Hepatic stellate cell (primary cell): ENCODE results near the gene STAT6.

Source experiments
- DNase-seq: peaks from one replicate; pipeline ENCODE4 v3.0.0; 2011; ENCODE audit warnings: low spot score

The STAT6 gene

GRCh38 chr12:57146092-57146491 lies 34.9 kb upstream of the STAT6 start:
- DNase-seq, result no peak

GRCh38 chr12:57145460-57146059 lies 34.4 kb upstream of the STAT6 start:
- DNase-seq, result no peak

GRCh38 chr12:57143454-57143853 lies 32.3 kb upstream of the STAT6 start:
- no peak for DNase-seq

- DNase-seq, result no peak
Observed at GRCh38 chr12:57142727-57143126, 31.6 kb upstream of the STAT6 start.

- no peak for DNase-seq
Observed at GRCh38 chr12:57142121-57142520, 31.0 kb upstream of the STAT6 start.

GRCh38 chr12:57141249-57141648 lies 30.1 kb upstream of the STAT6 start:
- DNase-seq, result no peak

GRCh38 chr12:57139796-57140649 lies 28.9 kb upstream of the STAT6 start:
- no peak for DNase-seq

- no peak for DNase-seq
Observed at GRCh38 chr12:57138526-57139272, 27.5 kb upstream of the STAT6 start.

GRCh38 chr12:57135527-57136326 lies 24.6 kb upstream of the STAT6 start:
- no peak for DNase-seq

GRCh38 chr12:57134949-57135348 lies 23.8 kb upstream of the STAT6 start:
- no peak for DNase-seq

- DNase-seq, result no peak
Observed at GRCh38 chr12:57133916-57134315, 22.8 kb upstream of the STAT6 start.

- peak; percentile 89 for DNase-seq
Observed at GRCh38 chr12:57133013-57133569, 21.9 kb upstream of the STAT6 start.

- DNase-seq, result no peak
Observed at GRCh38 chr12:57131896-57132744, 21.0 kb upstream of the STAT6 start.

- DNase-seq, result no peak
Observed at GRCh38 chr12:57130941-57131340, 19.8 kb upstream of the STAT6 start.

GRCh38 chr12:57129889-57130288 lies 18.7 kb upstream of the STAT6 start:
- DNase-seq, result peak; percentile 60

GRCh38 chr12:57129321-57129842 lies 18.2 kb upstream of the STAT6 start:
- no peak for DNase-seq

- DNase-seq, result no peak
Observed at GRCh38 chr12:57128519-57129247, 17.5 kb upstream of the STAT6 start.

GRCh38 chr12:57127726-57128518 lies 16.8 kb upstream of the STAT6 start, which contains the start of gene LRP1:
LRP1 (plus strand) TSS chr12:57128483; CDS start chr12:57128965, 482 bp downstream.
- peak; percentile 91 for DNase-seq
